ENCODE results near the gene INSL4.

The INSL4 gene

DNA sequence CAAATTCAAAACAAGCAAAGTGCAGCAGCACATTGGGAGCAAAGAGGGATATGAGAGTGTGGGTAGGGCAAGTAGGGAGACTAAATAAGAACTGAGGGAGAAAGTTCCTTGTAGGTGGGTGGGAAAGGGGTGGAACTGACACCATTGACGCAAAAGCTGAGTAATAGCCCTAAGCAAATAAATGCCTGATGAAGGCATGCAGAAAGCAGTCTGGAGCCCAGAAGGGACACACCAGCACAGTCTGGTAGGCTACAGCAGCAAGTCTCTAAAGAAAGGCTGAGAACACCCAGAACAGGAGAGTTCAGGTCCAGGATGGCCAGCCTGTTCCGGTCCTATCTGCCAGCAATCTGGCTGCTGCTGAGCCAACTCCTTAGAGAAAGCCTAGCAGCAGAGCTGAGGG is at the start of gene INSL4:
Gene INSL4, plus strand, starts transcription at position 208 of the 400 bp plus-strand sequence. Its CDS starts 105 bp downstream, at position 313.
- no peak for DNase-seq

DNA sequence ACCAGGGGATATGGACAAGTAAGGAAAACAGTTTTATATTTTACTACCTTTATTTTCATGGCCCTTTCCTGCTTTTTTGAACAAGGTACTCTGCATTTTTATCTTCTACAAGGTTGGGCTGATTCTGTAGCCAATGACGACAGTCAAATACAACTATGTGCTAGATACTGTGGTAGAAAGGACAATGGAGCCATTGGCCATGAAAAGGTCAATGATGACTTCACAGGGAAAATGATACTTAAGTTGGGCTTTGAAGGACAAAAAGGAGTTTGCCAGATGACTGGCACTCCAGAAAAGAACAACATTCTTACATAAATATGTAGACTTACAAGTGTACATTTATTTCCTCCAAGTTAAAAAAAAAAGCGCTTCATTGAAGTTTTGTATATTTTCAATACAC is 46.4 kb upstream of the INSL4 start:
- DNase-seq, result no peak

DNA sequence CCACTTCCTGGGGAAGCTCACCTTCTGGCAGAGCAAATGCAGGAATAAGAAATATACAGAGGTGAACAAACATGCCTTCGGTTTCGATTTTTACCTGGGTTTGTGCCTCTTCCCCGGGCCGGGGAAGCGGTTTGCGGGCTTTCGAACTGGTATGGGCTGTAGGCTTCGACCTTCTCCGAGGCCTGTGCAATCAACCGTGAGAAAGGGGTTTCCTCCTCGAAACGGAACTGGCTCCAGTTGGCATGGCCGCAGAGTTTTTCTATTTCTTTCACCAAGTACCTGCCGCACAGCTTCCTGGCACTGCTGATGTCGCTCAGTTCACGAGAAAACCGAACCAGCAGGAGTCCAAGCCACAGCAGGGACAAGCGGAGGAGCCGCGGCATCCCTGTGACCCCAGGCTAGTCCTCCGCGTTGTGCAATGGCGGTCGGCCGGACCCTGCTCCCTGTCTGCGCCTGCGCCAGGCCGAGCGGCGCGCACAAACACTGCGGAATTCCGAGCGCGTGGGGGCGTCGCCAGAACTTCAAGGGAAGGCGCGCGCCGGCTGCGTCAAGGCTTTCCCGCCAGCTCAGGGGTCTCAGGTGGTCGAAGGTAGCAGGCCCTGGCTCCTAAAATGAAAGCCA is 45.9 kb upstream of the INSL4 start, which contains the start of gene INSL6:
Gene INSL6, minus strand, starts transcription at position 420 of the 621 bp plus-strand sequence. Its CDS starts 37 bp downstream, at position 383.
- no peak for DNase-seq

DNA sequence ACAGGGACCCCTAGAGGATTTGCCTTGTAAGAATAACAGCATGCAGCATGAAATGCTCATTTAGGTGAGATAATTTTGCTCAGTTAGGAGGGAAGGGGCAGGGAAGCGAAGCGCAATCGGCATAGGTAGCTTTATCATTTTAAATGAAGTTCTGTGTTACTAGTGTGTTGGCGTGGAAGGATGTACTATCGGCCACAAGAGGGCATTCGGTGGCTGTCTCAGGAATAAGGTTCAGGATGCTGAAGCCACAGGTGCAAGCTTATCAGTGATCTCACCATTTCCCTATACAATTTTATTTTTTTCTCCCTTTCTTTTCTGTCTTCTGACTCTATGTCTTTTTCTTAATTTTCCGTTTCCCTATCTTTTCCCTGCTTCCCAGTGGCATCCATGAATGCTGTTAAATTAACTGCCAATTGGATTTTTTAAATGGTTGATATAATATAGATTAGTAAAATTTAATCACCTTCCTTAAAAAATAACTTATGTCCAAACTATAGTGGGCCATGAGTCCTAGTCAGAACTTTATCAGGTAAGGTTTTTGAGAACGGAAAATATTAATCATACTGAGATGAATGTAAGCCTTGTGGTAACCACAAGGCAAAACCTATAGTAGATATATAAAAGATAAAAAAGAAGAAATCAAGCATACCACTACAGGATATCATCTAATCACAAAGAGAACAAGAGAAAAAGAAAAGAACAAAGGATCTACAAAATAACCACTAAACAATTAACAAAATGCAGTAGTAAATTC is 44.6 kb upstream of the INSL4 start:
- DNase-seq, result peak; percentile 74

DNA sequence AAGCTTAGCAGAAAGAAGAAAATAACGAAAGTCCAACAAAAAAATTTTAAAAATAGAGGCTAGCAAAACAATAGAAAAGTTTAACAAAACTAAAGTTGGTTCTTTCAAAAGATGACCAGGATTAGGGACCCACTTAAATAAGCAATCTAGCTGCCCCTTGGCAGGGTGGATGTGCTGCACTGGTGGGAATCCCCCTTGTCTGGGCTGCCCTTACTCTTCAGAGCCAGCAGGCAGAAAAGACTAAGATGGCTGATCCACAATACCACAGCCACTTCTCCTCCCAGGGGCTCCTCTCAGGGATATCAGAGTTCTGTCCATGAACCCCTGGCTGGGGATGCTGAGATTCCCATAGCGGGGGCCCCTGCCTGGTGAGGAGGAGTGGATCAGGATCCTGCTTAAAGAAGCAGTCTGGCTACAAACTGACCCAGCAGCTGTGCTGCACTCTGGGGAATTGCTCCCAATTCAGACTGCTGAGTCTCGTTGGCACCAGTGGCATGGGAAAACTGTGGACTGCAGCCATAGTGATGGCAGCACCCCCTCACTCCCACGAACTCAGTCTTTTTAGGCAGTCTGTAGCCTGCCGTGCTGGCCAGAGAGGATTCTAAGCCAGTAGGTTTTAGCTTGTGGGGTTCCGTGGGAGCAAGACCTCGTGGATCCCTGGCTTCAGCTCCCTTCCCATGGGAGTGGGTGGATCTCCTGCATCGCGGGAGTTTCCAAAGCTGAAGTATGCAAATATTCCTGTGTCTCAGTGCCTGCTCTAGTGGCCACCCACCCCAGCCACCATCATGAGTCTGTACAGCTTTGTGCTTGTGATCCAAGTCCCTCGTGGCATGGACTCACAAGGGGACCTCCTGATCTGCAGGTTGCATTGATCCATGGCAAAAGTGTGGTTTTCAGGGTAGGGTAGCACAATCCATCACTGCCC is 42.9 kb upstream of the INSL4 start:
- no peak for DNase-seq

DNA sequence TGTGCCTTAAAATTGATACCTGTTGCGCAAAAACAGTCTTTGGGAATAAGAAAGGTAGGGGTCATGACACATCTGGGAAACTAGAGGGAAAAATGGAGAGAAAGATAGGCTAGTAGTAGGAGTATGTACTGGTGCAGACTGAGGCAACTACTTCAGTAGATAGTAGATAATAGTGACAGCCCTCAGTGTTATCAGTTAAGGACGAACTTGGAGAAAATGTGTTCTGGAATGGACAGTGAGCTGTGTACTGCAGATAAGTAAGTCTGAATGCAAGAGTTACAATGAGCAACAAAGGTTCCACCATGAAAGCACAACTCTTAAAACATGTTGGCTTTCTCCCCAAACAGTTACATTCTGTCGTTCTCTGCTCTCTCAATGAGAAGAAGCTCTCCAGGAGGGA is 39.2 kb upstream of the INSL4 start:
- no peak for DNase-seq

DNA sequence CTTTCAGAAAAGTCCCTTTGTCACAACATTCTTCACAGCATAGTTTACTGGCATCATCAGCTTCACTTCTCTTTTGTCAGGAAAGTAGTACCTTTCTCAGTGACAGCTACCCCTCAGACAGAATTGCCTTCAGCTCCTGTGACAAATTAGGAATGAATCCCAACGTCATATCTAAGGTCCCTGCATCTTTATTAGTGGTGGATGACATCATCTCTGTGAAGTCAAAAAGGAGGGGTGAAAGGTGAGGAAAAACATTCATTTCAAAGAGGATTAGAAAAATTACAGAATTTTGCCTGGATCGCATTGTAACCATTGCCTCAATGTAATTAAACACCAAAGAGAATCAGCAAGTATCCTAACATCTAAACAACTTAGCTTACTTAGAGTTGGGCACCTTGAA is 37.9 kb upstream of the INSL4 start:
- DNase-seq, result no peak

GRCh38 chr9:5195463-5195862 is 35.8 kb upstream of the INSL4 start:
- DNase-seq, result no peak

DNA sequence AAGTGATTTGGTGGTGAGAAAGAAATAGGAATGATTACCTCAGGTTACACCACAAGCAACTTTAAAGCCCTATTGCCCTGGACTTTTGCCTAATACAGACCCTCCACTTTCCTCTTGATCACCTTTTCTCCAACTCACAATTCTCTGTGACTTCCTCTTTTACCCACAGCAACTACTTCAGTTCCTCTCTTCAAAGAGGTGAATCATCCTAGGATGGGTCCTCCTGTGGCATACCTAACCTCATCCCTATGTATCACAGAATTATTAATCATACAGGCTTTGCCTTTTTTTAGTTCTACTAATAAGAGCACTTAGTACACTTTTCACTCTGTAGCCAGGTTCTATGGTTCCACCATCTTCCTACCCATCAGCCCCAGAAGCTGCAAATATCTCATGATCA is 26.1 kb upstream of the INSL4 start:
- peak; percentile 11 for DNase-seq

DNA sequence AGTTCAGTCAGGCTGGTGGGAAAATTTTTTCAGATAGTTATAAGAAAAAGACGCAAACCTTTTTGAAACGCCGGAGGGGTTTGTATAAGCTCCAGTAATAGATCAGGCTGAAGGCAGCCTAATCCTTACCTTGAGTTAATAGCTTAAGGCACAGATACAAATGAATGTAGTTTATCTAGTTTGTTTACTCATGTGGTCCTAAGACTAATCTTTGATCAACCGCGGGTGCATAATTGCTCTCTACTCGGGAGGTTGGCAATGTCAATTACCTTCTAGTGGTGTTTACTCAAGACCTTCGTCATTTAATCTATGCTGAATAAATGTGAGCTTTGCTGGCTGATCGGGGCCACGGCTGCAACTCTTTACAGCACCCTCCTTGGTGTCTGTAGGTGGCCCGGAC is 665 bp upstream of the INSL4 start:
- DNase-seq, result no peak

DNA sequence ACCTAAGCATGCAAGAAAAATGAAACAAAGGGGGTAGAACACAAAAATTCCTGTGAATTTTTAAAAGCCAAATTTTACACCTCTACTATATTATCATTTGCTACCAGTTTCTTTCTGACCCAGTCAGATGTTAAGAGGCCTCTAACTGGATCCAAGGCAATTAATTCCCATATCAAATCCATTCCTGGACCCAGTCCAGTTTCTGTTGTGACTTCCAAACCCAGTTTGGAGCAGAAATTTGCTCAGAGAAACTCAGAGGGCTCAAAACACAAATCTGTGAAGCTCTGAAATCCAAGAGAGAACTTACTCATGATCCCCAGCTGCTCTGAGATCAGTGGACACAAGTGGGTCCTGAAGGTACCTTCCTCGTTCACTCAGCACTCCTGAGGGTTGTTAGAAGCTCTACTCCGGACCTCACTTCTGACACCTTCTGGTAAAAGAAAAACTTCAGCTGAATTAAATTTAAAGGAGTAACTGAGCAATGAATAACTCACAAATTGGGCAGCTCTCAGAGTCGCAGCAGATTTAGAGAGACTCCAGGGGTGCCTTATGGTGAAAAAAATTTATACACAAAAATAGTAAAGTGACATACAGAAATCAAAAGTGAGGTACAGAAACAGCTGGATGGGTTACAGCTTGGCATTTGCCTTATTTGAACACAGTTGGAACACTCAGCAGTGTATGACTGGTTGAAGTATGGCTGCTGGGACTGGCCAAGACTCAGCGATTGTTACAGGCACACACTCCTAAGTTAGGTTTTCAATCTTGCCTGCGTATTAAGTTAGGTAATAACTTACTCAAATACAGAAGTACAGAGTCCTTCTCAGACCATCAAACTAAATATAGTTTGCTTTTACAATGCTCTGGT is 32.4 kb downstream of the INSL4 start:
- DNase-seq, result peak; percentile 3

- no peak for DNase-seq
These were observed 33.0 kb downstream of the INSL4 start for GRCh38 chr9:5264219-5264595.

DNA sequence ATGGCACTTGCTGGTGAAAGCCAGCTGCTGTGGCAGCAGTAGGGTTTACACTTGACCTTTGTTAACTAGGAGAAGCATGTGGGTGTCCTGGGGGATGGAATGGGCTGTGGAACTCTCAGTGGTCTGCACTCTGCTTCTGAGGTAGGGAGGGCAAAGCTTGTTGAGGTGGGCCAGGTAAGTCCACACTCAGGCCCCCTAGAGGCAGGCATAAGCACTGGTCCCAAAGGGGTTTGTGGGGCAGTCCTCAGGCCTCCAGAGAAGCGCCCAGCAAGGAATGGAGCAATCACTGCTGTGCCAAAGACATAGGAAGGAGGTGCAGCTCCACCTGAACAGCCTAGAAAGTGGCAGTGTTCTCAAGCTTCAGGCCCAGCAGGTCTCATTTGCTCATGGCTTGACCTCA is 34.7 kb downstream of the INSL4 start:
- no peak for DNase-seq

GRCh38 chr9:5269249-5269715 is 38.1 kb downstream of the INSL4 start:
- DNase-seq, result no peak

DNA sequence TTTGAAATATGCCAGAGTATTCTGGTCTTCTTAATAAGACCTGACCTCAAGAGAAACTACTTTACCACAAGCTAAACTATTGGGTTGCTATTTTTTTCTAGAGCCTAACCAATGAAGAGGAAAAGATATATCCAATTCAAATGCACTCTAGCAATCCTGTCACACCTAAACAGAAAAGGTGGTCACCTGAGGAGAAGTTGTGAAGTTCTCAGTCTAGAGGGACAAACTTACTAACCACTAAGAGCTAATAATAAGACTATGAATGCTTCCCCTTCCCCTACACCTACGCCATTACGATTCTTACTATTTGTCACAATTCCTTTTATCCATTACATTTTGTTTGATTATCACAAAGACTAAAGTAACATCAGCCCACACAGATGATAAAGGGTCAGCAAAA is 43.6 kb downstream of the INSL4 start:
- no peak for DNase-seq

DNA sequence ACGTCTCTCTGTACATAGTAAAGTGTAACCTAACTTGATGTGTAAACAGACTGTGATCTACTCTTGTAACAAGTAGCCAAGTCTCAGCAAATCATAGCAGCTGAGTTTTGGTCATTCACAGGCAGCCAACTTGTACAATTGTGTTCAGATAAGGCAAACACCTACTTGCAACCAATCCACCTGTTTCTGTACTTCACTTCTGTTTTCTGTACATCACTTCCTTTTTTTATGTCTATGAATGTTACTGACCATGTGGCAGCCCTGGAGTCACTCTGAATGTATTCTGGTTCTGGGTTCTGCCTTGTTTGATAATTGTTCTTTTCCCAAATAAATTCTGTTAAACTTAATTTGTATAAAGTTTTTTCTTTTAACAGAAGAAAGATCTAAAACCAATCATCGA is 47.3 kb downstream of the INSL4 start:
- no peak for DNase-seq
